ENCODE data around the gene TMCC3. TPM values are rescaled to one million over a fixed set of nuclear protein-coding genes. Genes with fewer than 3 reads are reported as not detected.
A peak's percentile ranks its signal among the peaks of the same experiment; 100 is the strongest.

TMCC3 gene
- total RNA-seq, 2 donors from 2014 or later, result 2.5 to 4.2 TPM

GRCh38 chr12:94644141-94644979 is 6.0 kb downstream of the TMCC3 start:
- no peak overlapping the region for H3K4me3 Mint-ChIP-seq
- Histone ChIP-seq H3K36me3 (ENCODE audit: control insufficient read depth, insufficient read depth, low read length) (no peaks in the 10 kb centered on the region), H3K9ac (ENCODE audit: extremely low read depth, low read length, poor library complexity, severe bottlenecking) (no peak overlapping the region), H3K4me1 (ENCODE audit: control insufficient read depth, insufficient read depth, low read length) (no peaks in the 10 kb centered on the region), H3K27me3 (ENCODE audit: control insufficient read depth, insufficient read depth, low read length, poor library complexity, severe bottlenecking) (peaks cover 20% of the 10 kb centered on the region), H3K4me3 (ENCODE audit: low read length) (no peak overlapping the region), H3K27ac (ENCODE audit: low read depth, low read length) (no peak overlapping the region), H3K9me3 (ENCODE audit: control insufficient read depth, low read length) (no peaks in the 10 kb centered on the region)
- WGBS, 2 experiments (ENCODE audit: insufficient coverage in 1 of 2, insufficient read length in 1 of 2), result 96% methylated on average over 14 of the region's 14 CpGs
- H3K9me3 Mint-ChIP-seq, result no peaks in the 10 kb centered on the region
- H3K27me3 Mint-ChIP-seq (ENCODE audit: insufficient read depth), result peaks cover 25% of the 10 kb centered on the region
- TF ChIP-seq CTCF (conservative IDR thresholded peaks at IDR 0.05), result no peak
- no peak for DNase-seq
- H3K36me3 Mint-ChIP-seq (ENCODE audit: low read depth), result no peaks in the 10 kb centered on the region
- H3K27ac Mint-ChIP-seq, result no peak overlapping the region
- peaks cover 14% of the 10 kb centered on the region for H3K4me1 Mint-ChIP-seq

GRCh38 chr12:94643606-94644005 is 6.8 kb downstream of the TMCC3 start:
- Mint-ChIP-seq H3K36me3 (ENCODE audit: low read depth) (no peaks in the 10 kb centered on the region), H3K4me3 (no peak overlapping the region), H3K27ac (no peak overlapping the region), H3K27me3 (ENCODE audit: insufficient read depth) (peaks cover 17% of the 10 kb centered on the region), H3K4me1 (peaks cover 7% of the 10 kb centered on the region), H3K9me3 (no peaks in the 10 kb centered on the region)
- no peaks in the 10 kb centered on the region for H3K36me3 ChIP-seq (ENCODE audit: control insufficient read depth, insufficient read depth, low read length)
- no peak overlapping the region for H3K27ac ChIP-seq (ENCODE audit: low read depth, low read length)
- H3K27me3 ChIP-seq (ENCODE audit: control insufficient read depth, insufficient read depth, low read length, poor library complexity, severe bottlenecking), result peaks cover 13% of the 10 kb centered on the region
- no peak for DNase-seq
- WGBS, 2 experiments (ENCODE audit: insufficient coverage in 1 of 2, insufficient read length in 1 of 2), result 99 to 100% methylated on average over 1 to 3 of the region's 3 CpGs
- no peaks in the 10 kb centered on the region for H3K9me3 ChIP-seq (ENCODE audit: control insufficient read depth, low read length)
- no peak for TF ChIP-seq CTCF (conservative IDR thresholded peaks at IDR 0.05)
- H3K4me3 ChIP-seq (ENCODE audit: low read length), result no peak overlapping the region
- no peaks in the 10 kb centered on the region for H3K4me1 ChIP-seq (ENCODE audit: control insufficient read depth, insufficient read depth, low read length)
- no peak overlapping the region for H3K9ac ChIP-seq (ENCODE audit: extremely low read depth, low read length, poor library complexity, severe bottlenecking)

- Histone ChIP-seq H3K9ac (ENCODE audit: extremely low read depth, low read length, poor library complexity, severe bottlenecking) (no peak overlapping the region), H3K9me3 (ENCODE audit: control insufficient read depth, low read length) (no peaks in the 10 kb centered on the region), H3K27ac (ENCODE audit: low read depth, low read length) (no peak overlapping the region), H3K4me3 (ENCODE audit: low read length) (no peak overlapping the region), H3K36me3 (ENCODE audit: control insufficient read depth, insufficient read depth, low read length) (no peaks in the 10 kb centered on the region), H3K4me1 (ENCODE audit: control insufficient read depth, insufficient read depth, low read length) (no peaks in the 10 kb centered on the region), H3K27me3 (ENCODE audit: control insufficient read depth, insufficient read depth, low read length, poor library complexity, severe bottlenecking) (no peaks in the 10 kb centered on the region)
- Mint-ChIP-seq H3K9me3 (no peaks in the 10 kb centered on the region), H3K4me1 (peaks cover 4% of the 10 kb centered on the region), H3K4me3 (no peak overlapping the region), H3K36me3 (ENCODE audit: low read depth) (no peaks in the 10 kb centered on the region), H3K27ac (no peak overlapping the region), H3K27me3 (ENCODE audit: insufficient read depth) (peaks cover 9% of the 10 kb centered on the region)
- peak; percentile 31 for TF ChIP-seq CTCF (conservative IDR thresholded peaks at IDR 0.05)
- WGBS, 2 experiments (ENCODE audit: insufficient coverage in 1 of 2, insufficient read length in 1 of 2), result 94 to 96% methylated on average over 7 of the region's 7 CpGs
- DNase-seq, result no peak
These were observed 9.1 kb downstream of the TMCC3 start for GRCh38 chr12:94641283-94641682.

Measured in endodermal cell (in vitro differentiated cells).